Prostate gland (tissue), 2 donors: ENCODE data around the gene NPHS1. TPM values are rescaled to one million over a fixed set of nuclear protein-coding genes. Genes with fewer than 3 reads are reported as not detected.

ENCODE experiments used
- DNase-seq: peaks from one replicate; pipeline ENCODE4 v3.0.0-alpha.2; 2019; ENCODE audit warnings: low spot score
- H3K27ac ChIP-seq, 2 donors: fragments of 200-600 bp; sonication (generic); 2 replicates each; pipeline ENCODE4 v1.5.1; 2017 to 2019
- H3K27me3 ChIP-seq: fragments of 200-600 bp; sonication (generic); replicated peaks from 2 replicates; pipeline ENCODE4 v1.5.1; 2019; ENCODE audit not compliant: insufficient read depth
- H3K36me3 ChIP-seq, 2 donors: fragments of 200-600 bp; sonication (generic); 1 replicate in 1 of 2; 2 replicates in 1 of 2; pipeline versions ENCODE4 v1.5.1 to v1.8.1; 2017 to 2019
- H3K4me1 ChIP-seq: fragments of 200-600 bp; sonication (generic); replicated peaks from 2 replicates; pipeline ENCODE4 v1.5.1; 2019
- H3K4me3 ChIP-seq, 2 donors: fragments of 200-600 bp; sonication (generic); 2 replicates each; pipeline ENCODE4 v1.5.1; 2017 to 2019
- H3K9me3 ChIP-seq: fragments of 200-600 bp; sonication (generic); 2 replicates; pipeline ENCODE4 v1.5.1; 2017
- POLR2A ChIP-seq: fragments of 450-650 bp; IDR thresholded peaks from one replicate; pipeline ENCODE4 v1.6.1; 2016; ENCODE audit warnings: antibody characterized with exemption, mild to moderate bottlenecking
- POLR2AphosphoS5 ChIP-seq: sonication (generic); formaldehyde crosslinking; IDR thresholded peaks from one replicate; pipeline ENCODE4 v1.6.1; 2017; ENCODE audit warnings: antibody characterized with exemption
- WGBS: methylation state at CpG from one replicate; pipeline ENCODE4 v1.1.5; 2018; 5-methylcytosine and 5-hydroxymethylcytosine counted together
- intact Hi-C: fragments of 100-400 bp; cut with DNase I; formaldehyde crosslinking; loops from one replicate; pipeline ENCODE4 v1.14.2; 2022
- total RNA-seq, 2 donors: library from RNA; depleted of rRNA; stranded (reverse); fragments of >200 nt; gene quantifications; one replicate each; pipeline ENCODE4 v1.1.0, GENCODE V29; 2016
- TF ChIP-seq, protein P1 (sequence below), 4 experiments: fragments of 200-600 bp in 2 of 4; fragments of 450-650 bp in 2 of 4; sonication (generic) in 2 of 4; IDR thresholded peaks; 1 replicate in 3 of 4; 2 replicates in 1 of 4; pipeline ENCODE4 v1.5.1; 2016 to 2019; ENCODE audit warnings: antibody characterized with exemption in 4 of 4, mild to moderate bottlenecking in 2 of 4, moderate library complexity in 2 of 4

Gene NPHS1
- total RNA-seq, 2 donors from 2014 or later: 0.23 TPM; not detected in 1

GRCh38 chr19:35780717-35781116 lies 71.6 kb downstream of the NPHS1 start:
- 95% methylated on average over 20 of the region's 20 CpGs for WGBS

DNA sequence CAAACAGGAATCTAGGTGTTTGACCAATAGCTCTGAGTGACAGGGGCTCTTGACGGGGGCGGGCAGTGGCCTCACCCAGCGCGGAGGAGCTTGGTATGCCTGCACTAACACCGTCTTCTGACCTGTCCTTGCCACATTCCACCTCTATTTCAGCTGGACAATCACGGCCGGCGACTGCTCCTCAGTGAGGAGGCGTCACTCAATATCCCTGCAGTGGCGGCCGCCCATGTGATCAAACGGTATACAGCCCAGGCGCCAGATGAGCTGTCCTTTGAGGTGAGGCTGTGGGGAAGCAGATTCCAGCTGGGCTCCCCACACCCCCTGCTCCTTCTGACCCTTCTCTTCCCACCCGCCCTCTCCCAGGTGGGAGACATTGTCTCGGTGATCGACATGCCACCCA lies 72.2 kb downstream of the NPHS1 start:
- intact Hi-C loops: no loop called here
- TF ChIP-seq, protein P1, sequence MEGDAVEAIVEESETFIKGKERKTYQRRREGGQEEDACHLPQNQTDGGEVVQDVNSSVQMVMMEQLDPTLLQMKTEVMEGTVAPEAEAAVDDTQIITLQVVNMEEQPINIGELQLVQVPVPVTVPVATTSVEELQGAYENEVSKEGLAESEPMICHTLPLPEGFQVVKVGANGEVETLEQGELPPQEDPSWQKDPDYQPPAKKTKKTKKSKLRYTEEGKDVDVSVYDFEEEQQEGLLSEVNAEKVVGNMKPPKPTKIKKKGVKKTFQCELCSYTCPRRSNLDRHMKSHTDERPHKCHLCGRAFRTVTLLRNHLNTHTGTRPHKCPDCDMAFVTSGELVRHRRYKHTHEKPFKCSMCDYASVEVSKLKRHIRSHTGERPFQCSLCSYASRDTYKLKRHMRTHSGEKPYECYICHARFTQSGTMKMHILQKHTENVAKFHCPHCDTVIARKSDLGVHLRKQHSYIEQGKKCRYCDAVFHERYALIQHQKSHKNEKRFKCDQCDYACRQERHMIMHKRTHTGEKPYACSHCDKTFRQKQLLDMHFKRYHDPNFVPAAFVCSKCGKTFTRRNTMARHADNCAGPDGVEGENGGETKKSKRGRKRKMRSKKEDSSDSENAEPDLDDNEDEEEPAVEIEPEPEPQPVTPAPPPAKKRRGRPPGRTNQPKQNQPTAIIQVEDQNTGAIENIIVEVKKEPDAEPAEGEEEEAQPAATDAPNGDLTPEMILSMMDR (IDR thresholded peaks at IDR 0.05): no peak
- TF ChIP-seq POLR2AphosphoS5: no peak
- TF ChIP-seq POLR2A: no peak

More at GRCh38 chr19:35780717-35781116, 71.6 kb downstream of the NPHS1 start:
- Histone ChIP-seq H3K27ac (no peak overlapping the region), H3K4me1 (no peaks in the 10 kb centered on the region), H3K9me3 (no peaks in the 10 kb centered on the region), H3K4me3 (no peak overlapping the region), H3K27me3 (no peaks in the 10 kb centered on the region), H3K36me3 (no peaks in the 10 kb centered on the region)
- TF ChIP-seq POLR2AphosphoS5: no peak
- TF ChIP-seq, protein P1 (IDR thresholded peaks at IDR 0.05): no peak
- intact Hi-C loops: no loop called here
- DNase-seq: no peak

GRCh38 chr19:35779033-35779432 lies 73.3 kb downstream of the NPHS1 start:
- intact Hi-C loops: no loop called here
- no peak for TF ChIP-seq POLR2AphosphoS5
- TF ChIP-seq, protein P1 (IDR thresholded peaks at IDR 0.05): no peak
- TF ChIP-seq POLR2A: no peak
- H3K36me3 ChIP-seq: no peaks in the 10 kb centered on the region
- no peaks in the 10 kb centered on the region for H3K4me1 ChIP-seq
- no peak for DNase-seq
- H3K4me3 ChIP-seq: no peak overlapping the region
- 94% methylated on average over 8 of the region's 8 CpGs for WGBS
- no peaks in the 10 kb centered on the region for H3K9me3 ChIP-seq
- no peak overlapping the region for H3K27ac ChIP-seq
- H3K27me3 ChIP-seq: no peaks in the 10 kb centered on the region

More for the DNA sequence above, 72.2 kb downstream of the NPHS1 start:
- no peaks in the 10 kb centered on the region for H3K36me3 ChIP-seq
- no peak for DNase-seq
- H3K27ac ChIP-seq: no peak overlapping the region
- H3K4me1 ChIP-seq: no peaks in the 10 kb centered on the region
- no peaks in the 10 kb centered on the region for H3K27me3 ChIP-seq
- 91% methylated on average over 16 of the region's 16 CpGs for WGBS
- H3K4me3 ChIP-seq: no peak overlapping the region
- no peaks in the 10 kb centered on the region for H3K9me3 ChIP-seq

- Histone ChIP-seq H3K4me3 (no peak overlapping the region), H3K36me3 (no peaks in the 10 kb centered on the region), H3K9me3 (no peaks in the 10 kb centered on the region), H3K27me3 (no peaks in the 10 kb centered on the region), H3K27ac (no peak overlapping the region), H3K4me1 (no peaks in the 10 kb centered on the region)
- no peak for DNase-seq
- intact Hi-C loops: no loop called here
- 70% methylated on average over 7 of the region's 7 CpGs for WGBS
- TF ChIP-seq, protein P1 (IDR thresholded peaks at IDR 0.05): no peak
- TF ChIP-seq POLR2A (no peak), POLR2AphosphoS5 (no peak)
Observed at GRCh38 chr19:35777961-35778360, 74.3 kb downstream of the NPHS1 start.

GRCh38 chr19:35777086-35777841 lies 75.0 kb downstream of the NPHS1 start:
- DNase-seq: no peak
- TF ChIP-seq POLR2A: no peak
- 39% methylated on average over 19 of the region's 19 CpGs for WGBS
- no peaks in the 10 kb centered on the region for H3K9me3 ChIP-seq
- H3K4me3 ChIP-seq: no peak overlapping the region
- no peaks in the 10 kb centered on the region for H3K27me3 ChIP-seq
- H3K27ac ChIP-seq: no peak overlapping the region
- H3K36me3 ChIP-seq: no peaks in the 10 kb centered on the region
- intact Hi-C loops: no loop called here
- no peaks in the 10 kb centered on the region for H3K4me1 ChIP-seq
